SJSA1 (cell line): ENCODE data around the gene GLMN. TPM values are rescaled to one million over a fixed set of nuclear protein-coding genes. Genes with fewer than 3 reads are reported as not detected.
A peak's percentile ranks its signal among the peaks of the same experiment; 100 is the strongest.
"Not testable (repeated sequence)": the region's sequence is repeated elsewhere in the genome, so short reads cannot be mapped to it uniquely, and the experiment has no call there.

Experiments
- DNase-seq, 2 experiments: peaks; one replicate each; pipeline ENCODE4 v3.0.0-alpha.2; 2015 to 2020; ENCODE audit warnings: low spot score in 2 of 2, low read depth in 1 of 2
- H3K27ac ChIP-seq: fragments of 250-450 bp; sonication (Bioruptor Pico); 2 replicates; pipeline ENCODE4 v1.5.1; 2020; ENCODE audit warnings: mild to moderate bottlenecking, moderate library complexity
- H3K27me3 ChIP-seq: fragments of 250-450 bp; sonication (Bioruptor Pico); replicated peaks from 2 replicates; pipeline ENCODE4 v1.5.1; 2020; ENCODE audit warnings: mild to moderate bottlenecking, moderate library complexity
- H3K36me3 ChIP-seq: fragments of 250-450 bp; sonication (Bioruptor Pico); 2 replicates; pipeline ENCODE4 v1.5.1; 2020; ENCODE audit warnings: mild to moderate bottlenecking
- H3K4me1 ChIP-seq: fragments of 250-450 bp; sonication (Bioruptor Pico); replicated peaks from 2 replicates; pipeline ENCODE4 v1.6.1; 2021; ENCODE audit warnings: mild to moderate bottlenecking
- H3K4me3 ChIP-seq: fragments of 250-450 bp; sonication (Bioruptor Pico); 2 replicates; pipeline ENCODE4 v1.5.1; 2020; ENCODE audit warnings: mild to moderate bottlenecking
- H3K9me3 ChIP-seq: fragments of 250-450 bp; sonication (Bioruptor Pico); replicated peaks from 2 replicates; pipeline ENCODE4 v1.5.1; 2020; ENCODE audit warnings: mild to moderate bottlenecking
- total RNA-seq: library from RNA; depleted of rRNA; stranded (reverse); fragments of >200 nt; shearing (Covaris generic); gene quantifications from 2 replicates; pipeline ENCODE4 v1.2.3, GENCODE V29; 2014

GLMN gene
- total RNA-seq, 1 experiment from 2014 or later = 20.1 TPM

DNA sequence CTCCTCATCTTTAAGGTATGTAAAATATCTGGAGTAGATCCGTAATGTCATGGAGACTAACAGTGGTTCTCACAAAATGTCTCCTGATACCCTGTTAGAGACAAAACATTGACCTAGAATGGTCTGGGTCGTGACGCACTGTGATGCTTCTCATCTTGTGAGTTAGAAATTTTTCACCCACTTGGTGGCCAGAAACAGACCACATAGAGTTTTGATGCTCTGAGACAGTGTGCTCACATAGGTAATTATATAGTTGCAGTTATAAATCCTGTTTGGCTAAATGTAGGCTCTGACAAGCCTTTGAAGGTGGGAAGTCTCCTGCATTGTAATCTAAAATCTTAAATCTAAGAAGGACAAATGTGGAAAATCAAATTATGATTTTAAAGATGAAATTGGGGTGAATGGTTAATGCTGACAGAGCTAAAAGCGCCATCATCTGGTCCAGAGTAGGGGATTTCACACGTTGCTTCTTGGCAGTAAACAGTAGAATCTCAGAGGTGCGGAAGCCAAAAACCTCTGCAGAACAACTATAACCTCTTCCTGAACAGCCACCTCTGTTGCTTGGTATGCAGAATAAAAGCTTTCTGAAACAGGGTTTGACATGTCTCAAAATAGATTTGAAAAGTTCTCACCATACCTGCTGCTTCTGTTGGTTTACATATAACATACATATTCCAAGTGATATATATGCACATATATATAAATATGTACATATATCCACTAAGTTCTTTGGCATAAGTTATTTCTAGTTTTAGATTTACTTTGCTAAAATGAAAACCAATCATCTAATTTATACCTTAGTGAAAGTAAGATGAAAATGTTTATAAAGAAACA lies 17.2 kb upstream of the GLMN start:
- Histone ChIP-seq H3K4me1 (0 out of 2 replicates have a peak, but pooled peaks cover 3% of the 10 kb centered on the region), H3K4me3 (no peak overlapping the region)

DNA sequence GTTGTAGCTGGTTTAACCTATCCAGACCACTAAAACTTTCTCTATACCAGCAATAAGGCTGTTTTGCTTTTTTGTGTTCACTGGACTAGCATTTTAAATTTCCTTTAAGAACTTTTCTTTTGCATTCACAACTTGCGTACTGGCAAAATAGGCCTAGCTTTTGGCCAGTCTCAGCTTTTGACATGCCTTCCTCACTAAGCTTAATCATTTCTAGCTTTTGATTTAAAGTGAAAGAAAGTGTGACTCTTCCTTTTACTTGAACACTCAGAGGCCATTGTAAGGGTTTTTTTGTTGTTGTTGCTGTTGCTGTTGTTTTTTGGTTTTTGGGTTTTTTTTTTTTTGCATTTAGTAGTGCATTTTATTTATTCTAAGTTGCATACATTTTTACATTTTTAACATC lies 15.2 kb upstream of the GLMN start:
- H3K4me3 ChIP-seq = no peak overlapping the region
- no peaks in the 10 kb centered on the region for H3K9me3 ChIP-seq
- H3K27me3 ChIP-seq = no peaks in the 10 kb centered on the region
- peaks cover 5% of the 10 kb centered on the region; the same call in 1 of the 2 replicates for H3K36me3 ChIP-seq
- no peak for DNase-seq
- 0 out of 2 replicates have a peak, but pooled peaks cover 3% of the 10 kb centered on the region for H3K4me1 ChIP-seq
- no peak overlapping the region for H3K27ac ChIP-seq

More for the DNA sequence above, 17.2 kb upstream of the GLMN start:
- Histone ChIP-seq H3K36me3 (peaks cover 6% of the 10 kb centered on the region; the same call in 1 of the 2 replicates), H3K27ac (no peak overlapping the region), H3K27me3 (no peaks in the 10 kb centered on the region), H3K9me3 (no peaks in the 10 kb centered on the region)
- DNase-seq = no peak

DNA sequence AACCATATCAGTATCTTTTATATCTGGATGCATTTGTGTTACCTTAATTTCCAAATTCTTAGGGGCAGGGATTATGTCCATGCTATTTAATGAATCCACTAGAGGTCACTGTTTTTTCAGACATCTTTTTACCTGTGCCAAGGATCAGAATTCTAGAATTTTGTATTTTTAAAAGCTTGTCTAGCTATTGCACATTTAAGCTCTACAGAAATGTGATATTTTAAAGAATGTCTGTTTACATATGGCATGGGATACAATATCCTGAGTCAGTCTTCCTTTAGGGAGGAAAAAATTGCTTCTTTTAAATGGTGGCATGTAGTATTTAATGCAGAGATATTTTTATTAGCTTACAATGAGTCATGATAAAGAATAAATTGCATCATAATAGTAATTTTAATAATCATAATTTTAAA lies 11.4 kb upstream of the GLMN start:
- H3K9me3 ChIP-seq = no peaks in the 10 kb centered on the region
- no peaks in the 10 kb centered on the region for H3K4me1 ChIP-seq
- no peak for DNase-seq
- no peaks in the 10 kb centered on the region for H3K27me3 ChIP-seq
- H3K36me3 ChIP-seq = peaks cover 25% of the 10 kb centered on the region
- H3K27ac ChIP-seq = no peak overlapping the region
- no peak overlapping the region for H3K4me3 ChIP-seq

DNA sequence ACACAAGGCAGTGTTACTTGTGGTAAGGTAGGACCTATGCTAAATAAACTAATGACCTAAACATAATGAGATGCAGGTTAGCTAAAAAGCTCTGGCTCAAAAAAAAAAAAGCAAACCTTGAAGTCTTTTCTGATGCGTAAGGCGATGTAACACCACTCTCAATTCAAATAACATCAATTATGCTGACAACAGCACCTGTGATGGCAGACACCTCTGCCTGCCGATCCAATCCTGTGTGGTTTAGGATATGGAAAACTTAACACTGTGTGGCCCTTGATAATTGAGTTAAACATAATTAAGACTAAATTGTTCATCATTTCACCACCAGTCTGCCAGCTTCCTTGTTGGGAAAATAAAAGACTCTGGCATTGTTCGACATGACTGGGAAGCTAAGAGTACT lies 9.2 kb upstream of the GLMN start:
- H3K9me3 ChIP-seq = no peaks in the 10 kb centered on the region
- H3K36me3 ChIP-seq = peaks cover 42% of the 10 kb centered on the region
- DNase-seq = no peak
- H3K4me1 ChIP-seq = no peaks in the 10 kb centered on the region
- H3K4me3 ChIP-seq = no peak overlapping the region
- H3K27ac ChIP-seq = no peak overlapping the region
- no peaks in the 10 kb centered on the region for H3K27me3 ChIP-seq

DNA sequence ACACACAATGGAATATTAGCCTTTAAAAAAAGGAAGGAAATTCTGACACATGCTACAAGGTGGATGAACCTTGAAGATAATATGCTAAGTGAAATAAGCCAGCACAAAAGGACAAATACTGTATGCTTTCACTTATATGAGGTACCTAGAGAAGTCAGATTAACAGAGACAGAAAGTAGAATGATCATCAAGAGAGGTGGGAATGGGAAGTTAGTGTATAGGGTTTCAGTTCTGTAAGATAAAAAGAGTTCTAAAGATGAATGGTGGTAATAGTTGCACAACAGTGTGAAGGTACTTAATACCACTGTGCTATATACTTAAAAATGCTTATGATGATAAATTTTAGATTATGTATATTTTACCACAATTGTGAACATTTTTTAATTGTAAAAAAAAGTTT lies 7.2 kb upstream of the GLMN start:
- Histone ChIP-seq H3K9me3 (no peaks in the 10 kb centered on the region), H3K27me3 (no peaks in the 10 kb centered on the region), H3K4me3 (no peak overlapping the region), H3K27ac (no peak overlapping the region), H3K36me3 (peaks cover 48% of the 10 kb centered on the region), H3K4me1 (no peaks in the 10 kb centered on the region)
- no peak for DNase-seq

DNA sequence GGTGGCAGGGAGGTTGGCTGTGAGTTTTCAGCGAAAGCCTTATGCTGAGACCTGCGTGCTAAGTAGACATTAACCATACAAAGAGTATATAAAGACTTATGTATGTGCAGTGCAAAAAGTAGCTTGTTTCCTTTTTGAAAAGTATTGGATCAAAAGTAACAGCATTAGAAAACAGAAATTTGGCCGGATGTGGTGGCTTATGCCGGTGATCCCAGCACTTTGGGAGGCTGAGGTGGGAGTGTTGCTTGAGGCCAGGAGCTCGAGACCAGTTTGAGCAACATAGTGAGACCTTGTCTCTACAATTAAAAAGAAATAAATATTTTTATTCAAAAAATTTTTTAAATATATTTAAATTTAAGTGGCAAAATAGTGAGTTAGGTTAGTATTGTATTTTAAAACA lies 2.2 kb upstream of the GLMN start:
- Histone ChIP-seq H3K4me3 (no peak overlapping the region), H3K27me3 (no peaks in the 10 kb centered on the region)

DNA sequence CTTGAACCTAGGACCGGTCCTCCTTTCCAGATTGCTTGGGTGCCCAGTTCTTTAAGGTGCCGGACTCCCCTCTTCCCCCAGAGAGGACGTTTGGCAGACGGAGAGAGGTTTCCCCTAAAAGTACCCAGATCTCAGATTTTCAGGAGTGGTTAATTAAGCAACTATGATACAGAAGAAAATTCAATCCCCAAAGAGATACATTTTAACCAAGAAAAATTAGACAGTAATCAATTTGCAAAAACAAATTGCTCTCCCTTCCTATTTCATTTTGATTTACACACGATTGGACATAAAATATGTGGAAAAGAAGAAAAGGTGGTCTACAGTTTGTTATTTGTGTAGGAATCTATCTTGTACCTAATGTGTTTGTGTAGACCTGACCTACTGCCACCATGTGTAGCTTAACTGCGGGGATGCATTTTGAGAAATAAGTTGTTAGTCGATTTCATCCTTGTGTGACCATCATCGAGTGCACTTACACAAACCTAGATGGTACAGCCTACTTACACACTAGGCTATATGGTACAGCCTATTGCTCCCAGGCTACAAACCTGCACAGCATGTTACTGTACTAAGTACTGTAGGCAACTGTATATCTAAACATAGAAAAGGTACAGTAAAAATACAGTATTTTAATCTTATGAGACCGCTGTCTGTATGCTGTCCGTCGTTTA lies 827 bp upstream of the GLMN start:
- peak overlapping the region; percentile 85 for H3K4me3 ChIP-seq
- peaks cover 43% of the 10 kb centered on the region for H3K36me3 ChIP-seq
- no peaks in the 10 kb centered on the region for H3K27me3 ChIP-seq
- H3K9me3 ChIP-seq = no peaks in the 10 kb centered on the region
- DNase-seq = no peak
- H3K27ac ChIP-seq = peak overlapping the region; percentile 66
- H3K4me1 ChIP-seq = peaks cover 5% of the 10 kb centered on the region; the same call in 1 of the 2 replicates

More for the DNA sequence above, 2.2 kb upstream of the GLMN start:
- no peak for DNase-seq
- H3K27ac ChIP-seq = no peak overlapping the region
- H3K9me3 ChIP-seq = no peaks in the 10 kb centered on the region
- peaks cover 5% of the 10 kb centered on the region; the same call in 1 of the 2 replicates for H3K4me1 ChIP-seq
- H3K36me3 ChIP-seq = peaks cover 44% of the 10 kb centered on the region

DNA sequence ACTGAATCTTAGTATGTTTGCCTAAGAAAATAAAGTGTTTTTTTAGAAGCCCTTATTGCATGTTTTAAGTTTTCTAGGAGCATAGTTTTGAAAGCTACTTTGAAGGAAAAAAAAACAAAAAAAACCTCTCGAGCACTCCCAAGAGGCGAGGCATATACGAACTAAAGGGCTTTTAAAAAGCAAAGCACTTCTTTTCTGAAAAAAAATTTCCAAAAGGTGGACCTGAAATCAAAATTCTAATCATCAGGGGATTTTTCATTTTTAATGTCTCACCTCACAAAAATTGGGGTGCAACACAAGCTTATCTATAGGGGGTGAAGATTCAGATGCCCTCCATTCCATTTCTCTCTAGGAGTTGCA lies 594 bp downstream of the GLMN start:
- Histone ChIP-seq H3K27me3 (no peaks in the 10 kb centered on the region), H3K4me3 (peak overlapping the region; percentile 85), H3K9me3 (no peaks in the 10 kb centered on the region), H3K36me3 (peaks cover 38% of the 10 kb centered on the region), H3K4me1 (peaks cover 5% of the 10 kb centered on the region; the same call in 1 of the 2 replicates), H3K27ac (peak overlapping the region; percentile 66)
- no peak for DNase-seq

DNA sequence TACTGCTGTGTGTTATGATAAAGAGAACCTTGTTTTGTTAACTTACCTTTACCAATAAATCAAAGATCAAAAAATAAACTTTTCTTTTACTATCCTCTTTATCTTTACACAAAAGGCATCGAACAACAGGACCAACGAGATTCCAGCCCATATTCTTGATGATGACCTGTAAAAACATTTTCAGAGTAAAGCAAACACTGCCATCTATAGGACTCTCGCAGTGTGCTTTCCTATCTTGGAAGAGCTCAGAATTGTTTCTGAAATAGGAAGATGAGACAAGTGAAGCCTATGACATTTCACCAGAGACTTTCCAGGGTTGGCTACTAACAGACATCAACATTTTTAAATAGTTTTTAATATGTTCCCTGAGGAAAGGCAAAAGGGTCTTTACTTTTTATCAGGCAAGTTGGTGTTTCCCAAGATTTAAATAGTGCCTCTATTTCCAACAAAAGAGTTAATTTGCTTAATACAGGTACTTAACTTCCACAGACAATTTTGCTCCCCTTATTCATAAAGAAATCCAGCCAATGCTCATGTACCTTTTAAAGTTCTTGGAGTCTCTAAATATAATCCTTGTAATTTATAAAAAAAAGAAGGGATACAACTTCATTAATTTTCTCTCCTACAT lies 7.3 kb downstream of the GLMN start:
- H3K4me1 ChIP-seq = no peaks in the 10 kb centered on the region
- no peaks in the 10 kb centered on the region for H3K27me3 ChIP-seq
- no peak overlapping the region for H3K4me3 ChIP-seq
- peak in 1 of 2 experiments; percentile 42 for DNase-seq
- H3K9me3 ChIP-seq = no peaks in the 10 kb centered on the region
- peaks cover 42% of the 10 kb centered on the region for H3K36me3 ChIP-seq
- no peak overlapping the region for H3K27ac ChIP-seq

DNA sequence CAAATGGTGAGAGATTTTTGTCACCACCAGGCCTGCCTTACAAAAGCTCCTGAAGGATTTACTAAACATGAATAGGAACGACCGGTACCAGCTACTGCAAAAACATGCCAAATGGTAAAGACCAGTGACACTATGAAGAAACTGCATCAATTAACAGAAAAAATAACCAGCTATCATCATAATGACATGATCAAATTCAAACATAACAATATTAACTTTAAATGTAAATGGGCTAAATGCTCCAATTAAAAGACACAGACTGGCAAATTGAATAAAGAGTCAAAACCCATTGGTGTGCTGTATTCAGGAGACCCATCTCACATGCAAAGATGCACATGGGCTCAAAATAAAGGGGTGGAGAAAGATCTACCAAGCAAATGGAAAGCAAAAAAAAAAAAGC lies 17.4 kb downstream of the GLMN start:
- H3K4me1 ChIP-seq, H3K27me3 ChIP-seq, H3K4me3 ChIP-seq, DNase-seq, H3K27ac ChIP-seq, H3K9me3 ChIP-seq: not testable (repeated sequence)
- peaks cover 31% of the 10 kb centered on the region for H3K36me3 ChIP-seq

DNA sequence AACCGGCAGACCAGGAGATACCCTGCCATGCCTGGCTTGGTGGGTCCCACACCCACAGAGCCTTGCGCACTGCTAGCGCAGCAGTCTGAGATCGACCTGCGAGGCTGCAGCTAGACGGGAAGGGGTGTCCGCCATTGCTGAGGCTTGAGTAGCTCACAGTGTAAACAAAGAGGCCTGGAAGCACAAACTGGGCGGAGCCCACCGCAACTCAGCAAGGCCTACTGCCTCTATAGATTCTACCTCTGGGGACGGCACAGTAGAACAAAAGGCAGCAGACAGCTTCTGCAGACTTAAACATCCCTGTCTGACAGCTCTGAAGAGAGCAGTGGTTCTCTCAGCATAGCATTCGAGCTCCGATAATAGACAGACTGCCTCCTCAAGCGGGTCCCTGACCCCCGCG lies 19.0 kb downstream of the GLMN start:
- H3K4me3 ChIP-seq, H3K4me1 ChIP-seq, H3K27ac ChIP-seq, DNase-seq, H3K27me3 ChIP-seq, H3K9me3 ChIP-seq: not testable (repeated sequence)
- H3K36me3 ChIP-seq = peaks cover 31% of the 10 kb centered on the region

DNA sequence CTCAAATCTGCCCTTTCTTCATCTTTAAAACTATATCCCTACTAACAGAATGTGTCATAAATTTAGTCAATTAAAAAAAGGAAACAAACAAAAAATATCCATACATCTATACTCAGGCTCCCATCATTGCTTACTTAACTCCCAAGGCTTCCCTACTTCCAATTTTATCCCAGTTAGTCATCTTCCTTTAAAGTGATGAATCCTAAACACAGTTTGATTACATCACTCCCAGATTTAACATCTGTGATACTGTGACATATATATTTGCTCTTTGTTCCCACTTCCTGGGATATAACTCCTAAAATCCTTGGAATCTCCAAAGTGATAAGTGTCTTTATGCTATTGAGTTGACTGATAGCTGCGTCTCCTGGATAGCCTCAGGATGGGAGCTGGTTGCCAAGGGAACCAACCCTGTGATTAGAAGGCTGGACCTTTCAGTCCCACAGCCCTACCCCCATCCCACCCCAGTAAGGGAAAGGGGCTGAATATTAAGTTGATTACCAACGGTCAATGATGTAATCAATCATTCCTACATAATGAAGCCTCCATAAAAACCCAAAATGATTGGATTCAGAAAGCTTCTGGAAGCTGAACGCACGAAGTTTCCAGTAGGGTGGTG lies 21.6 kb downstream of the GLMN start:
- H3K27ac ChIP-seq = no peak overlapping the region
- no peaks in the 10 kb centered on the region for H3K27me3 ChIP-seq
- peaks cover 33% of the 10 kb centered on the region for H3K36me3 ChIP-seq
- no peaks in the 10 kb centered on the region for H3K9me3 ChIP-seq
- no peak overlapping the region for H3K4me3 ChIP-seq
- no peak for DNase-seq
- peaks cover 6% of the 10 kb centered on the region for H3K4me1 ChIP-seq

DNA sequence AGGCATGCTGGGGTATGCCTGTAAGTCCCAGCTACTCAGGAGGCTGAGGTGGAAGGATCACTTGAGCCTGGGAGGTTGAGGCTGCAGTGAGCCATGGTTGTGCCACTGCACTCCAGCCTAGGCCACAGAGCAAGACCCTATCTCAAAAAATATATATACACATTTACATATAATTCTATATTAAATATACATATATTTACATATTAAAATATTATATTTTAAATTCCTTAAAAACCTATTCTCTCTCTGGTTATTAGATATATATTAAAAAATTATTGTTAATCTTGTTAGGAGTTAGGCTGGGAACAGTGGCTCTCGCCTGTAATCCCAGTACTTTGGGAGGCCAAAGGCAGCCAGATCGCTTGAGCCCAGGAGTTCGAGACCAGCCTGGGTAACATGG lies 22.7 kb downstream of the GLMN start:
- Histone ChIP-seq H3K36me3 (peaks cover 33% of the 10 kb centered on the region), H3K27ac (no peak overlapping the region), H3K4me3 (no peak overlapping the region), H3K9me3 (no peaks in the 10 kb centered on the region), H3K27me3 (no peaks in the 10 kb centered on the region), H3K4me1 (peaks cover 6% of the 10 kb centered on the region)
- DNase-seq = no peak
